KMS-11 (cell line): ENCODE measurements around the gene FADS2.

ENCODE experiments used
- H2AFZ ChIP-seq: fragments of 200-600 bp; sonication (generic); 2 replicates; pipeline ENCODE4 v1.6.1; 2016; ENCODE audit warnings: antibody characterized with exemption, mixed run types, low read depth
- H3K27ac ChIP-seq: fragments of 200-600 bp; sonication (generic); 2 replicates; pipeline ENCODE4 v1.6.1; 2016; ENCODE audit warnings: mild to moderate bottlenecking, mixed run types
- H3K27me3 ChIP-seq: fragments of 200-600 bp; sonication (generic); 2 replicates; pipeline ENCODE4 v1.6.1; 2017; ENCODE audit warnings: mild to moderate bottlenecking, low read depth, mixed run types, moderate library complexity; ENCODE audit not compliant: insufficient read depth
- H3K36me3 ChIP-seq: fragments of 200-600 bp; sonication (generic); 2 replicates; pipeline ENCODE4 v1.6.1; 2017; ENCODE audit warnings: mild to moderate bottlenecking, mixed run types; ENCODE audit not compliant: insufficient read depth
- H3K4me1 ChIP-seq: fragments of 200-600 bp; sonication (generic); 2 replicates; pipeline ENCODE4 v1.6.1; 2016; ENCODE audit warnings: mild to moderate bottlenecking, low read depth, mixed run types; ENCODE audit not compliant: poor library complexity, severe bottlenecking
- H3K4me2 ChIP-seq: fragments of 200-600 bp; sonication (generic); 2 replicates; pipeline ENCODE4 v1.7.0; 2016; ENCODE audit warnings: mild to moderate bottlenecking, mixed run types
- H3K4me3 ChIP-seq: fragments of 200-600 bp; sonication (generic); IDR thresholded peaks from 2 replicates; pipeline ENCODE4 v1.6.1; 2017; ENCODE audit warnings: low read depth, low read length, mixed read lengths; ENCODE audit not compliant: insufficient read depth
- H3K79me2 ChIP-seq: fragments of 200-600 bp; sonication (generic); 2 replicates; pipeline ENCODE4 v1.6.1; 2016; ENCODE audit warnings: low read depth, mixed run types; ENCODE audit not compliant: insufficient read depth
- H3K9ac ChIP-seq: fragments of 200-600 bp; sonication (generic); 2 replicates; pipeline ENCODE4 v1.6.1; 2016; ENCODE audit warnings: mild to moderate bottlenecking, mixed run types
- H4K20me1 ChIP-seq: fragments of 200-600 bp; sonication (generic); 2 replicates; pipeline ENCODE4 v1.6.1; 2016; ENCODE audit warnings: mild to moderate bottlenecking, mixed run types; ENCODE audit not compliant: insufficient read depth
- CTCF ChIP-seq: fragments of 200-600 bp; sonication (generic); conservative IDR thresholded peaks from 2 replicates; pipeline ENCODE4 v1.6.1; 2017; ENCODE audit warnings: low read depth, mild to moderate bottlenecking, antibody characterized with exemption, low read length, moderate library complexity, mixed read lengths

FADS2 gene

GRCh38 chr11:61851113-61851899, 23.2 kb downstream of the FADS2 start:
- no peaks in the 10 kb centered on the region for H3K36me3 ChIP-seq
- no peak overlapping the region for H3K4me3 ChIP-seq
- H3K27me3 ChIP-seq = no peaks in the 10 kb centered on the region
- no peak overlapping the region for H3K4me2 ChIP-seq
- TF ChIP-seq CTCF = no peak
- no peak overlapping the region for H2AFZ ChIP-seq
- H4K20me1 ChIP-seq = no peaks in the 10 kb centered on the region
- no peaks in the 10 kb centered on the region for H3K79me2 ChIP-seq
- H3K9ac ChIP-seq = no peak overlapping the region
- H3K27ac ChIP-seq = no peak overlapping the region
- no peaks in the 10 kb centered on the region for H3K4me1 ChIP-seq

GRCh38 chr11:61851900-61852295, 23.8 kb downstream of the FADS2 start:
- no peaks in the 10 kb centered on the region for H4K20me1 ChIP-seq
- no peak overlapping the region for H3K4me2 ChIP-seq
- no peak overlapping the region for H3K27ac ChIP-seq
- no peak overlapping the region for H3K4me3 ChIP-seq
- TF ChIP-seq CTCF = no peak
- no peaks in the 10 kb centered on the region for H3K27me3 ChIP-seq
- no peaks in the 10 kb centered on the region for H3K4me1 ChIP-seq
- no peak overlapping the region for H2AFZ ChIP-seq
- no peaks in the 10 kb centered on the region for H3K36me3 ChIP-seq
- H3K9ac ChIP-seq = no peak overlapping the region
- H3K79me2 ChIP-seq = no peaks in the 10 kb centered on the region

GRCh38 chr11:61853698-61854169, 25.6 kb downstream of the FADS2 start:
- no peaks in the 10 kb centered on the region for H3K79me2 ChIP-seq
- no peaks in the 10 kb centered on the region for H3K36me3 ChIP-seq
- TF ChIP-seq CTCF = no peak
- no peaks in the 10 kb centered on the region for H3K27me3 ChIP-seq
- H3K4me3 ChIP-seq = no peak overlapping the region
- no peaks in the 10 kb centered on the region for H4K20me1 ChIP-seq
- no peaks in the 10 kb centered on the region for H3K4me1 ChIP-seq
- no peak overlapping the region for H3K9ac ChIP-seq
- no peak overlapping the region for H3K27ac ChIP-seq
- no peak overlapping the region for H3K4me2 ChIP-seq
- H2AFZ ChIP-seq = no peak overlapping the region

- no peaks in the 10 kb centered on the region for H3K36me3 ChIP-seq
- H3K9ac ChIP-seq = no peak overlapping the region
- no peaks in the 10 kb centered on the region for H3K27me3 ChIP-seq
- no peak for TF ChIP-seq CTCF
- H4K20me1 ChIP-seq = no peaks in the 10 kb centered on the region
- no peaks in the 10 kb centered on the region for H3K79me2 ChIP-seq
- H3K27ac ChIP-seq = no peak overlapping the region
- no peaks in the 10 kb centered on the region for H3K4me1 ChIP-seq
- no peak overlapping the region for H3K4me3 ChIP-seq
- no peak overlapping the region for H2AFZ ChIP-seq
- no peak overlapping the region for H3K4me2 ChIP-seq
Measured at GRCh38 chr11:61854206-61854895, 26.3 kb downstream of the FADS2 start.
